Stimulated activated CD8-positive, alpha-beta memory T cell treated with anti-CD3 and anti-CD28 coated beads, Interleukin-12 subunit alpha, Interleukin-12 subunit beta, amount 100 ng/mL, for 1 hour (primary cell): ENCODE results near the gene PTPN14.

Experiments used
- DNase-seq: peaks from one replicate; pipeline ENCODE4 v3.0.0-alpha.2; 2020; ENCODE audit warnings: low read depth

Gene PTPN14

GRCh38 chr1:214425716-214426425, 125.5 kb downstream of the PTPN14 start:
- no peak for DNase-seq

GRCh38 chr1:214425101-214425500, 126.3 kb downstream of the PTPN14 start:
- DNase-seq: no peak

- DNase-seq: no peak
Measured at GRCh38 chr1:214423045-214423444, 128.4 kb downstream of the PTPN14 start.

- no peak for DNase-seq
Measured at GRCh38 chr1:214422137-214422671, 129.2 kb downstream of the PTPN14 start.

DNA sequence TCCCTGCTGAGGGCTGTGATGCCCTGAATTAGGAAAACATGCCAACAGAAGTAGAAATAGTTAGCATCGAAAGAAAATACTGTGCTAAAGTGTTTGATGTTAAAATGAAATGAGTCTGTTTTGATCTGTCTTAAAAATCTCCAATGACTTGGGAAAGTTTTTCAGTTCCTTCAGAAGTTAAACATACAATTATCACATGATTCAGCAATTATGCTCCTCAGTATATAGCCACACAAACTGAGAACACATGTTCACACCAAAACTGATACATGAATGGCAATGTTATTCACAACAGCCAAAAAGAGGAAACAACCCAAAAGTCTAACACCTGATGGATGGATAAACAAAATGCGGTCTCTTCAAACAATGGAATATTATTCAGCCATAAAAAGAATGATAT, 130.6 kb downstream of the PTPN14 start:
- no peak for DNase-seq

- no peak for DNase-seq
Measured at GRCh38 chr1:214420341-214420740, 131.1 kb downstream of the PTPN14 start.

- DNase-seq: no peak
Measured at GRCh38 chr1:214419650-214420049, 131.8 kb downstream of the PTPN14 start.

DNA sequence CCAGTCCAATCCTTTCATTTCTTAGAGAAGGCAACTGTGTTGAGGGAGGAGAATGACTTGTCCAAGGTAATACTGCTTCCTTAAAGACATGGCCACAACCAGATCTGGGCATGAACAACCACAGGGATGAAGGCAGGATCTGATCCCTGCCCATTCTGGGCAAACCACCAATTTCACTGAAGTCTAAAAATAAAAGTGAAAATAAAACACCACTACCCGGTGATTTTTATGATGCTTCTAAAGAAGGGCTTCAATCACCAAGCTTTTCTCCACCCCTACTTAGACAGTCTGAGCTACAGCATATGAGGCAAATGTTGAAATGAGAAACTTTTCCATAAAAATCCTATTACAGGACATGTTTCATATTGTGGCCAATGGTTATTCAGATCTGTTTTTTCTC, 133.0 kb downstream of the PTPN14 start:
- DNase-seq: no peak

GRCh38 chr1:214417545-214418210, 133.7 kb downstream of the PTPN14 start:
- DNase-seq: no peak

DNA sequence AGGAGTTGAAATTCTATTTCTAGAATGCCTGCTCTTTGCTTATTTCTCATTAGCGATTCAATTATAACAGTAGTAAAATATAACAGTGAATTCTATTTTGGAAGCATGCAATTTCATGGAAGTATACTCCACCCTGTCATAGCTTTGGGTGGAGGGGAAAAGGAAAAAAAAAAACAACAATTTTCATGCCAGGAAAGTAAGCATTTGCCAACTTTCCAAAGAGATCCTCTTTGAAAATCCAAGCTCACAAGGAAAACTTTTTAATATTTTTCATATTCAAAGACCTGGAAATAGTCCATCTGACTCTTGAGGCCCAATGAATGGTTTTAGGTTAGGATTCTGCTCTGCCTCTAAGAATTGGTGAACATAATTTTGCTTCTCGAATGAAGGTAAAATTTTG, 134.5 kb downstream of the PTPN14 start:
- DNase-seq: no peak

DNA sequence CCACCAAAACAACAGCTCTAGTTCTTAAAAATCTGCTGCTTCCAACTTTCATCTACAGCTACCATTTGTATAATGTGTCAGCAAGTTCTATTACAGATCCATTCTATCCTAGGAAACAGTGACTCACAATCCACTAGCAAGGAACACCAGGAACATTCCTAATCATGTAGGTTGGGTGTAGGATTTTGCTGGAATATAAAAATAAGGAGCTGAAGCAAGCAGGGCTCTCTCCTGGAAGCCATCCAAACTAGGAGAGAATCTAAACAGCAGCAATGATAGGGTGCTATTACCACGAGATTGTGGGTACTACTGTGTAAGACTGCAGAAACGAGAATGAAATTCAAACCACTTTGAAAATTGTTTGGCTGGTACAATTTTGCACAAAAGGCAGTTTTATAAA, 135.0 kb downstream of the PTPN14 start:
- no peak for DNase-seq

DNA sequence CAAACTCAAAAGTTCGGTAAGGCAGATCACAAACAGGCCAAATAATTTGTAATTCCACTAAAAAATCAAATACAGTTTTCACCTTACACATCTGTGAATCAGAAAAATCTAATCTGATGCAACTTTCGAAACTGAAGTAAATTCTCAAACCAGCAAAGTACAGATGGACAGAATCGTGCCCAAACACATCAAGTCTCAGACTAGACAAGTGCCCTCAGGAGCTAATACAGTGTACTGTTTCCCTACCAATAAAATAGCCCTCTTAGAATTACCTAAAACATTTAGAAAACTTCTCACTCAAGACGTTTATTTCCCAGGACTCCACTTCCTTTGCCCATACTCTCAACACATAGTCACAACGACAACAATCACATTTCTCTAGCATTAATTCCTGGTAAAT, 136.3 kb downstream of the PTPN14 start:
- DNase-seq: no peak

- DNase-seq: no peak
Measured at GRCh38 chr1:214414691-214415090, 136.7 kb downstream of the PTPN14 start.

- no peak for DNase-seq
Measured at GRCh38 chr1:214413315-214413714, 138.1 kb downstream of the PTPN14 start.

DNA sequence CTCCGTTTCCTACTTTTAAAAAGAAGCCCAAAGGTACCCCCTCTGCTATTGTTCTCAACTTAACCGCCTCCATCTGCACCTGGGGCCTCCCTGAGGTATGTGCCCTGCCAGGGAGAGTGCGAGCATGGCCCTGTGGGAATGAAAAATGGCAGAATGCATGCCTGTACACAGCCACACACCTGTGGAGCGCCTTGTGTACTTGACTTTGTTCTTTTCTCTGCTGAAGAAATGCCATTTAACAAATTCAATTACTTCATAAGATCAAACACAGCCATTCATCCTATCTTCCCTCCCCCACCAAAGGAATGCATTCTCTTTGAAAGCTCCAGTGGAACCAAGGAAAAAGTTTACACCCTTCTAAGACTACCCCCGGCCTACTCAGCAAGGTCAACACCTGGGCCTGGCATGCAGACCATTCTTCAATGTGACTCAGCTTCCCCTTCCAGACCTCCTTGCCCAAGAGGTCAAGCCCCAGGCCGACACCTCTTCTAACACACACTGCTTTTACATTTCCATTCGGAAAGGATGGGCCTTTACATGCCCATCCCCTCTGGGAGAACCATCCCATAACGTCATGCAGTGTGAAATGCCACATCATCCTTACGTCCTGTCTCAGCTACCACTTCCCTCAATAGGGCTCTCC, 146.7 kb downstream of the PTPN14 start:
- DNase-seq: no peak

- no peak for DNase-seq
Measured at GRCh38 chr1:214404154-214404553, 147.2 kb downstream of the PTPN14 start.

DNA sequence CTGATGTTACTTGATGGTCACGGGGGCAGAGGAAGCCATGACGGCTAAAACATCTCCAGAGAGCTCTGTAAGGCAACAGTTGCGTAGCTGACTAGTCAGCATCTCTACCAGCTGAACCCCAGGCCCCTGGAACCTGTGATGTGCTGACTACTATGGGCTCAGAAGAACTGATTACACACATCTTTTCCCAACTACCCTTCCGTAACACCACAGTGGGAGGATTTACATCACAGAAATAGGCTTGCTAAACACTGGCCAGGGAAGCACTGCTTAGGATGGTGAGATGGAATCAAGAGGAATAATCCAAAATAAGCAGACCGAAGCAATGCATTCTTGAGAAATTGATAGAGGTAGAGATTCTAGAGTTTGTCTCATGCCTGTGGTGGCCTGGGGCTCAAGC, 148.0 kb downstream of the PTPN14 start:
- no peak for DNase-seq

GRCh38 chr1:214402613-214403083, 148.8 kb downstream of the PTPN14 start:
- no peak for DNase-seq

- DNase-seq: no peak
Measured at GRCh38 chr1:214401666-214402065, 149.7 kb downstream of the PTPN14 start.

DNA sequence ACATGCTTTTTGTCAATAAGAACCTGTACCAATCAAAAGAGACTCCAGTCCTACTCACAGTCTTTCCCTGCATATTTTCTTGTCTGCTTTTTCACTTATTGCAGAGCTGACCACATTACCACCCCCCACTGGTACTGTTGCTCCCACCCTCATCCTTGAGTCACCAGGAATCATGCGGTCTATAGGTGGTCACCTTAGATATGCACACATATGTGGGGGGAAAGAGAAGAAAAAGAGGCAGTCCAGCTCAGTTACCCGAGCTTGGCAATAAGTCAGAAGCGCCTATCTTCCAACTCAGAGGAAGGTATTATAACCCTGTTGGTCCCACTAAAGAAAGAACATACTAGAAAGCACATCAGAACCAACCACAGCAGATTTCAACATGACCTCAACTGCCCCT, 151.3 kb downstream of the PTPN14 start:
- no peak for DNase-seq

GRCh38 chr1:214398490-214398889, 152.9 kb downstream of the PTPN14 start:
- DNase-seq: no peak

- DNase-seq: no peak
Measured at GRCh38 chr1:214397497-214397896, 153.9 kb downstream of the PTPN14 start.

DNA sequence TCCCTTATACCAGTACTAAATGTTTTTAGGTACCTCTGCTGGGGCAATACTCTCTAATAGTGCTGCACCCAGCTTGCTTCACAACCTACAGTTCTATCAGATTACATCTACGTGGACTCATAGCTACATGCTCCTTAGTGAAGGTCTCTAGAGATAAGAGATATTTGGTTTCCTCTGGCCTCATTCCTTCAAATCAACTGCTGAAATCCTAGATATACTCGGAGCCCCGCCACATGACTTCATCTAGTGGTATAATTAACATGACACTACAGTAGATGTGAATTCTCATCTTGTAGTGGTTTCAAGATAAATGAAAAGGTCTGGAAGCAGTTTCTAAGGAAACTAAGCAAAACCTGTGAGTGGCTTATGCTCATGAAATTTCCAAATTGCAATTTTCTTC, 155.1 kb downstream of the PTPN14 start:
- DNase-seq: no peak
